IPS DF 4.7 (cell line): Measurements from ENCODE around the gene CHSY3.

Source experiments
- DNase-seq: peaks from one replicate; pipeline ENCODE4 v3.0.0-alpha.2; 2013; ENCODE audit warnings: low spot score; ENCODE audit errors: extremely low read depth

Gene CHSY3

DNA sequence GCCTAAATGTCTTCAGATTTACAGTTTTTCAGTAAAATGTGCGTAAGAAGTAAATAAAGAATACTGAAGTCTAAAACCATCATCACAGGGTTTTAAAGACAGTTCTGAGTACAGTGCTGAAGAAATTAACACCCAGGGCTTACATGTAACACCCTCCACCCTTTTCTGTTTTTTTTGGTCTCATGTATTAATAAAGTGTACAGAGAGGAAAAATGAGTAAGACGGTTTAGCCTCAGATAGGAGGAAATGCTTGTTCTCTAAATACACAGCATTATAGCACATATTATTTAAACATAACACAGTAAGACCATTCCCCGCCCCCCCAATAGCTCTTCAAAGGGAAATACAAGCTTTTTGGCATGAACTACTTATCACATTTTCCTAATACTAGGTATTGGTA lies 119.3 kb downstream of the CHSY3 start:
- DNase-seq, result no peak

GRCh38 chr5:130024006-130024405 lies 119.7 kb downstream of the CHSY3 start:
- no peak for DNase-seq

GRCh38 chr5:130025511-130025910 lies 121.2 kb downstream of the CHSY3 start:
- DNase-seq, result no peak

- DNase-seq, result no peak
Measured at GRCh38 chr5:130032807-130033206, 128.5 kb downstream of the CHSY3 start.

- no peak for DNase-seq
Measured at GRCh38 chr5:130034566-130035210, 130.4 kb downstream of the CHSY3 start.

- DNase-seq, result no peak
Measured at GRCh38 chr5:130035388-130035787, 131.1 kb downstream of the CHSY3 start.

GRCh38 chr5:130037905-130038304 lies 133.6 kb downstream of the CHSY3 start:
- DNase-seq, result no peak

DNA sequence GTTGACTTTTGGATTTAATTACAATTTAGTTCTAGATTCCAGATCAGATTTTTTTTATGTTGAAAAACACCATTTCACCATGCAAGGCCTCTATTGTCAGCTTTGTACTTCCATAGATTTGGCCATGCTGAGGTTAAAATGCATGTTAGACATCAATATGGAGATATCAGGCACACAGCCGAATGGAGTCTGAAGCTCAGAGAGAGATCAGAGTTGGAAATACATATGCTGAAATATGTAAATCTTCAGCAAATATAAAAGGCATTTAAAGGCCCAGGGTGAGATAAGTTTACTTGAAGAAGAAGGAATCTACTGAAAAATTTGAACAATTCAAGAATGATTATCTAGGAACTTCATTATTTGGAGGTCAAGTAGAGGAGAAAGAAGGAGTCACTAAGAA lies 139.6 kb downstream of the CHSY3 start:
- DNase-seq, result no peak

DNA sequence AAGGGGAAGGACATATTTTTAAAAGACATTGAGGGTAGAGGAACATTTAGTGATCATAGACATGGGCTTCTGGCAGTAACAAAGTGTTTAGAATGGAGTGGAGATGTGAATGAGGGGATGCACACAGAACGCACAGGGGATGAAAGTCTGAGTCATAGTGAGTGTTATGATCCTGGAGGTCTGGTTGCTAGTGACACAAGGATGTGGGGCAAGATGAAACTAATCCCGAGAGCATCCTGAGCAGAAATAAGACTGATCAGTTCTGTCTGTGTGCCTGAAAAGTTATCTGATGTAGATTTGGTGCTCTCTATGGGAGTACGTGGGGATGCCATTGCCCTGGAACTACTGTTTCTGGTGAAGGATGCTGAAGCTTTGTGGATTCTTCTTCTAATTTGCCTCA lies 141.1 kb downstream of the CHSY3 start:
- no peak for DNase-seq

DNA sequence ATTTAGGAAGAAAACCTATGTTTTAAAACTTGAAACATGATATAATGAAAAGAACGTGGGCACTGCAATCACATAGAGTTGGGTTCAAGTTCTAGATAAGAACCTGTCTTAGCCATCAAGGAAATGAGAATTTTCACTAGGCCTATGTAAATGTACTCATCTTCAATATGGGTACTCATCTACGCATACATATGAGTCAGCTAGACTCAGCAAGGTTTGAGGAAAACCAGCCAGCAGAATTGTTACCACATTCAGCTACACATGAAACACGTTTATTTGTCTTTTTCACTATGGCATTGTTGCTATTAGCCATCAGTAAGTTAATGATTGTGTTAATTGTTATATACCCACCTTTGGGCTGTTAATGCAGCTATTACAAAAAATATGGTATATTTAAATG lies 146.3 kb downstream of the CHSY3 start:
- no peak for DNase-seq

DNA sequence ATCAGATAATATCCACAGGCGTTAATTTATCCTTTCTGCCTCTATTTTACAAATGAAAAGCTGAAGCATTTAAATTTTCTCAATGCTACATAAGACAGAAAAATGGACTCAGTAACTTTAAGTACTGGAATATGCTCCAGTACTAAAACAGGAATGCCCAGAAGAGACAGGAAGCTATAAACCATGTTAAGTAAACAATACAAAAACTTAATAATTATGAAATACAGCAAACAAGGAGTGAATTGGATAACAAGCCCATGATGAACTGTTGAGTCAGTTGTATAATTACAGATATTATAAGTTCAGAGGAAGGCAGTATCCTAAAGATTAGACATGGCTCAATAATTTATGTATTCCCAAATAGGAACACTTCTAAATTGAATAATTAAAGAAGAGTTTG lies 148.5 kb downstream of the CHSY3 start:
- no peak for DNase-seq

GRCh38 chr5:130055572-130055971 lies 151.3 kb downstream of the CHSY3 start:
- DNase-seq, result no peak

- no peak for DNase-seq
Measured at GRCh38 chr5:130061746-130062145, 157.5 kb downstream of the CHSY3 start.

- DNase-seq, result no peak
Measured at GRCh38 chr5:130063603-130064002, 159.3 kb downstream of the CHSY3 start.

GRCh38 chr5:130064484-130064883 lies 160.2 kb downstream of the CHSY3 start:
- no peak for DNase-seq

DNA sequence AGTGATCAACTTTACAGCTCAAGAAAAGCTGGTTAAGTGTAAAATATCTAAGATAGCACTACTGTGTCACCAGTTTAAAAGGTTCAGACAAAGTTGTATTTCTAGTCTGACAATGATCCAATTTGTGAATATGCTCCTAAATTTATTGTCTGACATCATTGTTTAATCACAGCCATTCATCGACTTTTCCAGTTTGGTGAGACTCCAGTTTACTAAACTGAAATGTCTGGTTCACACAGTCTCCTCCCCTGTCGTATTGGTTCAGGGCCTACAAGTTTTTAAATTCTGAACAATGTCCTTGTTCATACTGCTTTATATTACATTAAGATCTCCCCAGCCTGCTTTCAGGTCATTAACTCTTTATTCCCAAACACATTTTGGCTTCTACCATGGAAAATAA lies 161.4 kb downstream of the CHSY3 start:
- no peak for DNase-seq

GRCh38 chr5:130066644-130067043 lies 162.4 kb downstream of the CHSY3 start:
- DNase-seq, result no peak

DNA sequence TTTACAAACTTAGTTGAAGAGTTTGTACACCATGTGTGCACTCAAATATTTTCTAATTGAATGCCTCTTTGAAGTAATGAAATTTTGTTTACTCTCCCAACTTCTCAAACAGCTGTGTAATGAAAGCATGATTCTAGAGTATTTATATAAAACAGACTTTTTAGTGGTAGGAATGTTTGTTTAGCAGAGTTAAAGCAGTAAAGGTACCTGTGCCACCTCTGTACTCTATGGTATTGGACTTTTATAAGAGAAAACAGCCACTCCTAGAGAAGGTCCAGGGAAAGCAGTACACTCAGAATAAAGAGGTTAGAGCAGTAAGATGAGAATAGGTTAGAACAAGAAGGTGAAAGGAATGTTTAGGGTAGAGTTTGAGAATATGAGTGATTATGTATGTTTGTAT lies 163.1 kb downstream of the CHSY3 start:
- DNase-seq, result no peak

GRCh38 chr5:130068101-130068500 lies 163.8 kb downstream of the CHSY3 start:
- no peak for DNase-seq

DNA sequence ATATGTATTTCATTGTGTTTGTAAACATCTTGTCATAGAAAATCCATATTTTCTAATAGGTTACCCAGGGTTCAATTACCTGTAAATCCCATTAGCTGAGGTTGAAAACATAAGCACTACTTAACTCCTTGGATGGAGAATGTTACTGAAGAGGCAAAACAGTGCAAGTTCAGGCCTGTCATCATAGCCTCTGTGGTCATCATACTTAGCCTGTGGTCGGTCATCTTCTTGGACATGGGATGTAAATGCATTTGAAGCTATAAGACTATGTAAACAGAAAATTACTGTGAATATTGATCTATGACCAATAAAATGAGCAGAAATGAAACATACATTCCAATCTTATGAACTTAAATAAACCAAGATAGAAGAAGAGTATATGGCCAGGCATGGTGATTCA lies 164.7 kb downstream of the CHSY3 start:
- no peak for DNase-seq

DNA sequence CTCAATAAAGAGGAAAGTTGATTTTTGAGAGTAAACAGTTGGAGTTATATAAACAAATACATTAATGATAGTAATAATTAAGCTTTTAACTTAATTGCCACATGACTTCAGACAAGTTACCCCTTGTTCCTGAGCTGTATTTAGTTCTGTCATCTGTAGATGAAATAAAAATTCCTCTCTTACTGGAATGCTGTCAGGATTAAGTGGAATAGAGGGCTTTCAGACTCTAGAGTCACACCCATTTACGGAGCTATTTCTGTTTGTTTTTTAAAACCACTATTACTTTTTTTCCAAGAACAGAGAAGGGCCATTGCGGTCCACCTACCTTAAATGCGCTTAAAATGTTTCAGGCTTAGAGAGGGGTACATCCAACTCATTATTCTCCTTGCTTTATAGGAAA lies 170.6 kb downstream of the CHSY3 start:
- DNase-seq, result no peak

DNA sequence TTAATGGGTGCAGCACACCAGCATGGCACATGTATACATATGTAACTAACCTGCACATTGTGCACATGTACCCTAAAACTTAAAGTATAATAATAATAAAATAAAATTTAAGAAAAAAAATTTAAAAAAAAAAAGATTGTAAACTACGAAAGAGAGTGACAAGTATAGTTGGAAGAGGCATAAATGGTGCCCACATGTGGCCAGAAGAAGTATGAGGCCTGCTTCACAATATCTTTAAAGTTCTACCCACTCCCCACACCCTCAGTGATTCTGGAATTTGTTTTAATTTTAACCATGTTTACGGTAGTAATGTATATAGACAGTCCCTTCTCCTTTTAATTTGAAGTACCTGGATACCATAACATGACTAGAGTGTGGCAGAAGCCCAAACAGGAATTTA lies 172.7 kb downstream of the CHSY3 start:
- no peak for DNase-seq

GRCh38 chr5:130078661-130079060 lies 174.4 kb downstream of the CHSY3 start:
- no peak for DNase-seq
